HEK293T (cell line): ENCODE results near the gene ENPEP.

ENCODE experiments used
- CTBP1 ChIP-seq: fragments of 450-650 bp; IDR thresholded peaks from 2 replicates; pipeline ENCODE4 v1.6.1; 2016; ENCODE audit warnings: borderline replicate concordance
- ELF4 ChIP-seq: fragments of 450-650 bp; IDR thresholded peaks from 2 replicates; pipeline ENCODE4 v1.6.1; 2017; ENCODE audit warnings: antibody characterized with exemption
- FOXK2 ChIP-seq: fragments of 450-650 bp; IDR thresholded peaks from 2 replicates; pipeline ENCODE4 v1.6.1; 2016; ENCODE audit warnings: mild to moderate bottlenecking
- NFRKB ChIP-seq: fragments of 450-650 bp; IDR thresholded peaks from 2 replicates; pipeline ENCODE4 v1.6.1; 2016; ENCODE audit warnings: mild to moderate bottlenecking, moderate library complexity

DNA sequence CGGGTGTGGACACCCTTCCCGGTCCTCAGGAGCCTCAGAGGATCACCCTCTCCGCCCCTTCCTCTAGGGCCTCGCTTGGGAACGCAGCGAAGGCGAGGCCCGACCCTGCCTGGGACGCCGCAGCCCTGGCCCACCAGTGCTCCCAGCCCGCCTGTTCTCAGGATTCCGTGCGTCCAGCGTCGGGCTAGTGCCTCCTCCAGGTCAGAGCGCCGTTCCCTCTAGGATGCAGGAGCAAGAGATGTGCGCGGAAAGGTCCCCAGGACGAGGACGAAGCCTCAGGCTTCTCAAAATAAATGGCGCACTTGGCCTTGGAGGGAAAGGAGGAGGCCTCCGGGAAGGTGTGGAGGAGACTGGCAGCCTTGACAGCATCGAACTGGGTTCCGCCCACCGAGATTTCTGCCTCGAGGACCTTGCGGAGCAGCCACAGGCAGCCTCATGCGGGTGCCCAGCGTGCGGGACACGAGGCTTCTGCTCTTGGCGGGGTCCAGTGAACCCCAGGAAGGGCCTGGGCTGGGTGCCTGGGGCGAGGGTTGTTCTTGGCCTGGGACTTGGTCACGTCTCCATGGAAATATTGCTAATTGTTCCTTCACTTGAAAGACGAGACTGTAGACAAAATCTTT lies 111.8 kb downstream of the ENPEP start:
- TF ChIP-seq NFRKB (no peak), FOXK2 (no peak), ELF4 (no peak), CTBP1 (no peak)
